Measurements from ENCODE around the gene SLC25A26. TPM values are rescaled to one million over a fixed set of nuclear protein-coding genes. Genes with fewer than 3 reads are reported as not detected.
"Not testable (repeated sequence)": the region's sequence is repeated elsewhere in the genome, so short reads cannot be mapped to it uniquely, and the experiment has no call there.

SLC25A26 gene
- total RNA-seq, 6 experiments from 2014 or later: 12.8 to 16.3 (median 13.6) TPM

GRCh38 chr3:66415867-66416428 lies 195.1 kb downstream of the SLC25A26 start:
- H3K4me1 Mint-ChIP-seq (ENCODE audit: low read depth): peaks cover 55% of the 10 kb centered on the region
- no peak overlapping the region for H3K27ac Mint-ChIP-seq

GRCh38 chr3:66416556-66417304 lies 195.9 kb downstream of the SLC25A26 start:
- Mint-ChIP-seq H3K4me1 (ENCODE audit: low read depth) (peaks cover 49% of the 10 kb centered on the region), H3K9me3 (peaks cover 13% of the 10 kb centered on the region), H3K4me3 (no peak overlapping the region), H3K36me3 (ENCODE audit: low read depth) (peaks cover 10% of the 10 kb centered on the region), H3K27ac (no peak overlapping the region), H3K27me3 (ENCODE audit: insufficient read depth) (no peaks in the 10 kb centered on the region; the same call in 1 of the 2 replicates)
- TF ChIP-seq CTCF (IDR thresholded peaks at IDR 0.05): no peak
- DNase-seq: no peak

More at GRCh38 chr3:66415867-66416428, 195.1 kb downstream of the SLC25A26 start:
- H3K36me3 Mint-ChIP-seq (ENCODE audit: low read depth): peaks cover 6% of the 10 kb centered on the region; the same call in 1 of the 2 replicates
- DNase-seq: no peak
- no peak for TF ChIP-seq CTCF (IDR thresholded peaks at IDR 0.05)
- no peaks in the 10 kb centered on the region; the same call in 1 of the 2 replicates for H3K27me3 Mint-ChIP-seq (ENCODE audit: insufficient read depth)
- H3K4me3 Mint-ChIP-seq: no peak overlapping the region
- peaks cover 7% of the 10 kb centered on the region for H3K9me3 Mint-ChIP-seq

GRCh38 chr3:66418475-66418931 lies 197.7 kb downstream of the SLC25A26 start:
- H3K9me3 Mint-ChIP-seq: peaks cover 24% of the 10 kb centered on the region
- H3K4me3 Mint-ChIP-seq: no peak overlapping the region
- no peak for TF ChIP-seq CTCF (IDR thresholded peaks at IDR 0.05)
- no peak for DNase-seq
- peaks cover 34% of the 10 kb centered on the region for H3K4me1 Mint-ChIP-seq (ENCODE audit: low read depth)
- H3K27ac Mint-ChIP-seq: no peak overlapping the region
- H3K27me3 Mint-ChIP-seq (ENCODE audit: insufficient read depth): no peaks in the 10 kb centered on the region; the same call in 1 of the 2 replicates
- peaks cover 22% of the 10 kb centered on the region for H3K36me3 Mint-ChIP-seq (ENCODE audit: low read depth)

GRCh38 chr3:66419036-66419435 lies 198.2 kb downstream of the SLC25A26 start:
- Mint-ChIP-seq H3K4me3 (no peak overlapping the region), H3K4me1 (ENCODE audit: low read depth) (peaks cover 34% of the 10 kb centered on the region), H3K9me3 (peaks cover 24% of the 10 kb centered on the region), H3K27me3 (ENCODE audit: insufficient read depth) (no peaks in the 10 kb centered on the region; the same call in 1 of the 2 replicates), H3K36me3 (ENCODE audit: low read depth) (peaks cover 22% of the 10 kb centered on the region), H3K27ac (no peak overlapping the region)
- no peak for TF ChIP-seq CTCF (IDR thresholded peaks at IDR 0.05)
- no peak for DNase-seq

- H3K36me3 Mint-ChIP-seq (ENCODE audit: low read depth): peaks cover 22% of the 10 kb centered on the region
- DNase-seq; H3K27me3 Mint-ChIP-seq (ENCODE audit: insufficient read depth); H3K4me3 Mint-ChIP-seq; H3K27ac Mint-ChIP-seq: not testable (repeated sequence)
- H3K4me1 Mint-ChIP-seq (ENCODE audit: low read depth): peaks cover 28% of the 10 kb centered on the region
- peaks cover 24% of the 10 kb centered on the region for H3K9me3 Mint-ChIP-seq
Measured at GRCh38 chr3:66421144-66421543, 200.3 kb downstream of the SLC25A26 start.

GRCh38 chr3:66421893-66422292 lies 201.1 kb downstream of the SLC25A26 start:
- Mint-ChIP-seq H3K9me3 (peaks cover 24% of the 10 kb centered on the region), H3K4me1 (ENCODE audit: low read depth) (peaks cover 20% of the 10 kb centered on the region), H3K36me3 (ENCODE audit: low read depth) (peaks cover 22% of the 10 kb centered on the region)
- not testable (repeated sequence) for DNase-seq; H3K4me3 Mint-ChIP-seq; H3K27me3 Mint-ChIP-seq (ENCODE audit: insufficient read depth); H3K27ac Mint-ChIP-seq
